ENCODE results near the gene RASSF3.
A peak's percentile ranks its signal among the peaks of the same experiment; 100 is the strongest.

Gene RASSF3

GRCh38 chr12:64672925-64673409 is 62.7 kb downstream of the RASSF3 start:
- peaks cover 65% of the 10 kb centered on the region for H3K4me1 ChIP-seq (ENCODE audit: insufficient read depth, low read length)
- H4K20me1 ChIP-seq (ENCODE audit: insufficient read depth, low read length) = peaks cover 8% of the 10 kb centered on the region; the same call in 1 of the 2 replicates
- peaks cover 65% of the 10 kb centered on the region for H3K79me2 ChIP-seq (ENCODE audit: insufficient read depth, low read length)
- no peaks in the 10 kb centered on the region for H3K36me3 ChIP-seq (ENCODE audit: insufficient read depth, low read length)
- H3K27ac ChIP-seq (ENCODE audit: low read length) = peak overlapping the region; percentile 56
- H3K27me3 ChIP-seq (ENCODE audit: insufficient read depth, low read length, poor library complexity) = no peaks in the 10 kb centered on the region
- DNase-seq = peak; percentile 57
- H3K9ac ChIP-seq (ENCODE audit: low read depth, low read length) = no peak overlapping the region
- H3K4me3 ChIP-seq (ENCODE audit: low read depth in 1 of 2, low read length in 2 of 2) = no peak overlapping the region
- H2AFZ ChIP-seq (ENCODE audit: low read depth, low read length) = no peak overlapping the region
- TF ChIP-seq, protein P1, sequence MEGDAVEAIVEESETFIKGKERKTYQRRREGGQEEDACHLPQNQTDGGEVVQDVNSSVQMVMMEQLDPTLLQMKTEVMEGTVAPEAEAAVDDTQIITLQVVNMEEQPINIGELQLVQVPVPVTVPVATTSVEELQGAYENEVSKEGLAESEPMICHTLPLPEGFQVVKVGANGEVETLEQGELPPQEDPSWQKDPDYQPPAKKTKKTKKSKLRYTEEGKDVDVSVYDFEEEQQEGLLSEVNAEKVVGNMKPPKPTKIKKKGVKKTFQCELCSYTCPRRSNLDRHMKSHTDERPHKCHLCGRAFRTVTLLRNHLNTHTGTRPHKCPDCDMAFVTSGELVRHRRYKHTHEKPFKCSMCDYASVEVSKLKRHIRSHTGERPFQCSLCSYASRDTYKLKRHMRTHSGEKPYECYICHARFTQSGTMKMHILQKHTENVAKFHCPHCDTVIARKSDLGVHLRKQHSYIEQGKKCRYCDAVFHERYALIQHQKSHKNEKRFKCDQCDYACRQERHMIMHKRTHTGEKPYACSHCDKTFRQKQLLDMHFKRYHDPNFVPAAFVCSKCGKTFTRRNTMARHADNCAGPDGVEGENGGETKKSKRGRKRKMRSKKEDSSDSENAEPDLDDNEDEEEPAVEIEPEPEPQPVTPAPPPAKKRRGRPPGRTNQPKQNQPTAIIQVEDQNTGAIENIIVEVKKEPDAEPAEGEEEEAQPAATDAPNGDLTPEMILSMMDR (IDR thresholded peaks at IDR 0.05; ENCODE audit: borderline replicate concordance, extremely low read depth, low read length, poor library complexity, severe bottlenecking) = no peak
- TF ChIP-seq EZH2 (IDR thresholded peaks at IDR 0.05; ENCODE audit: borderline replicate concordance, low read depth, low read length, severe bottlenecking) = no peak
- no peaks in the 10 kb centered on the region for H3K9me3 ChIP-seq (ENCODE audit: insufficient read depth, low read length, severe bottlenecking)
- 0 out of 2 replicates have a peak overlapping the region, but pooled peaks have one; percentile 28 for H3K4me2 ChIP-seq (ENCODE audit: insufficient read depth, low read length)
- no peak for ATAC-seq (ENCODE audit: insufficient read depth, low read depth)

DNA sequence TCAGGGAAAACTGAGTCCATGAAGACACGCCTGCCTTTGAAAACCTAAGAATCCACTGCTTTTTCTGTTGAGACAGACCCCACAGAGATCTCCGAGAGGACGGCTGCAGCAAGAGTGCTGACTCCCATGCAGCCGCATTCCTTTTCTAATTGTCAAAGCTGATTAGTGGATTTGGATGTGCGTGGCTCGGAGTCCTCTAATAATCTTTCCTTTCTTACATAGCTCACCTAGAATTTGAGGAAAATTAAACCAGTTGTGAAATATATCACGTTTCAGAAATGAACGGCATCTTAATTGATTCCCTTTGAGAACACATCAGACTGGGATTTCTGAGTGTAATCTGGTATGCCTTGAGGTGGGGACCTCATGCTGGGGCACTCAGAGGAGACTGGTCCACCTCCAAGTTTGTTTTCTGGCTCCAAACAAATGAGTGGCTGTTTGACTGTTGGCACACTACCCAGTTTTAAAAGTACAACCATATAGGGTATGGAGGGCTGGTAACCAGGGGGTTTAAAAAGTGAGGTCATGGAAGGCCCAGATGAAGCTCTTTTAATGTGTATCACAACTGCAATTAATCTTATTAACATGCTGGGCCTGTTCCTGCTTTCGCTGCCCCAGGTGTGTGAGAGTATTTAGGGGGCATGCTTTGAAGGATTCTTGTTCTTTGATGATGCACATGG is 63.3 kb downstream of the RASSF3 start:
- Histone ChIP-seq H2AFZ (ENCODE audit: low read depth, low read length) (no peak overlapping the region), H3K9me3 (ENCODE audit: insufficient read depth, low read length, severe bottlenecking) (no peaks in the 10 kb centered on the region), H3K79me2 (ENCODE audit: insufficient read depth, low read length) (peaks cover 66% of the 10 kb centered on the region), H4K20me1 (ENCODE audit: insufficient read depth, low read length) (peaks cover 13% of the 10 kb centered on the region; the same call in 1 of the 2 replicates), H3K27ac (ENCODE audit: low read length) (0 out of 2 replicates have a peak overlapping the region, but pooled peaks have one; percentile 1), H3K27me3 (ENCODE audit: insufficient read depth, low read length, poor library complexity) (no peaks in the 10 kb centered on the region), H3K4me1 (ENCODE audit: insufficient read depth, low read length) (peaks cover 59% of the 10 kb centered on the region), H3K36me3 (ENCODE audit: insufficient read depth, low read length) (no peaks in the 10 kb centered on the region), H3K9ac (ENCODE audit: low read depth, low read length) (no peak overlapping the region), H3K4me3 (ENCODE audit: low read depth in 1 of 2, low read length in 2 of 2) (no peak overlapping the region), H3K4me2 (ENCODE audit: insufficient read depth, low read length) (no peak overlapping the region)
- ATAC-seq (ENCODE audit: insufficient read depth, low read depth) (no peak), DNase-seq (no peak)
- TF ChIP-seq EZH2 (IDR thresholded peaks at IDR 0.05; ENCODE audit: borderline replicate concordance, low read depth, low read length, severe bottlenecking) = no peak
- TF ChIP-seq, protein P1 (IDR thresholded peaks at IDR 0.05; ENCODE audit: borderline replicate concordance, extremely low read depth, low read length, poor library complexity, severe bottlenecking) = no peak

DNA sequence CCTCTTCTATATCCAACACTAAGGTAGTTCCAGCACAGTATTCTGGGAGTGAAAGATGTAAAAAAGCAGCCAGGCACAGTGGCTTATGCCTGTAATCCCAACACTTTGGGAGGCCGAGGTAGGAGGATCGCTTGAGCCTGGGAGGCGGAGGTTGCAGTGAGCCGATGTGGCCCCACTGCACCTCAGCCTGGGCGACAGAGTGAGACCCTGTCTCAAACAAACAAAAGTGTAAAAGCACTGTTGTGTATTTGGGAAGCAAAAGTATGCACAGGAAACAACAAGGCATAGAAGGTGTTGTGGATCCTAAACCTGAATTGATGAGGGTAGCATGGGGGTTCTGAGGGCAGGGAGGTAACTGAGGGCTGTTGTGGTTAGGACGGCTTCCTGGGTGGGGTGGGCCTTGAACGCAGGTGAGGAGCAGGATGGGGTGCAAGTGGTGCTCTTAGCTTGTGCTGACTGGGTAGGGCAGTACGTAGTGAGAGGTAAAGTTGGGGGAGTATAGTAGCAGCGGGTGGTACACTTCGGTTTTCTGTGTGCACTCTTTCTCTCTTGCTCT is 64.2 kb downstream of the RASSF3 start:
- peaks cover 50% of the 10 kb centered on the region for H3K4me1 ChIP-seq (ENCODE audit: insufficient read depth, low read length)
- H3K27me3 ChIP-seq (ENCODE audit: insufficient read depth, low read length, poor library complexity) = no peaks in the 10 kb centered on the region
- H3K4me3 ChIP-seq (ENCODE audit: low read depth in 1 of 2, low read length in 2 of 2) = no peak overlapping the region
- H3K79me2 ChIP-seq (ENCODE audit: insufficient read depth, low read length) = peaks cover 73% of the 10 kb centered on the region
- DNase-seq (peak; percentile 33), ATAC-seq (ENCODE audit: insufficient read depth, low read depth) (peak; percentile 46; the same call in 2 of the 3 replicates)
- no peaks in the 10 kb centered on the region for H3K9me3 ChIP-seq (ENCODE audit: insufficient read depth, low read length, severe bottlenecking)
- H3K9ac ChIP-seq (ENCODE audit: low read depth, low read length) = no peak overlapping the region
- H3K36me3 ChIP-seq (ENCODE audit: insufficient read depth, low read length) = no peaks in the 10 kb centered on the region
- H2AFZ ChIP-seq (ENCODE audit: low read depth, low read length) = no peak overlapping the region
- TF ChIP-seq, protein P1 (IDR thresholded peaks at IDR 0.05; ENCODE audit: borderline replicate concordance, extremely low read depth, low read length, poor library complexity, severe bottlenecking) = no peak
- TF ChIP-seq EZH2 (IDR thresholded peaks at IDR 0.05; ENCODE audit: borderline replicate concordance, low read depth, low read length, severe bottlenecking) = no peak
- H4K20me1 ChIP-seq (ENCODE audit: insufficient read depth, low read length) = peaks cover 13% of the 10 kb centered on the region; the same call in 1 of the 2 replicates
- H3K27ac ChIP-seq (ENCODE audit: low read length) = 0 out of 2 replicates have a peak overlapping the region, but pooled peaks have one; percentile 1
- no peak overlapping the region for H3K4me2 ChIP-seq (ENCODE audit: insufficient read depth, low read length)

Measured in DND-41 (cell line).